D341Med (cell line): ENCODE data around the gene CLBA1.

Experiments
- DNase-seq: peaks from one replicate; pipeline ENCODE4 v3.0.0; 2012; ENCODE audit warnings: low spot score

Gene CLBA1

GRCh38 chr14:104979758-104980610, 5.6 kb upstream of the CLBA1 start:
- DNase-seq = no peak

DNA sequence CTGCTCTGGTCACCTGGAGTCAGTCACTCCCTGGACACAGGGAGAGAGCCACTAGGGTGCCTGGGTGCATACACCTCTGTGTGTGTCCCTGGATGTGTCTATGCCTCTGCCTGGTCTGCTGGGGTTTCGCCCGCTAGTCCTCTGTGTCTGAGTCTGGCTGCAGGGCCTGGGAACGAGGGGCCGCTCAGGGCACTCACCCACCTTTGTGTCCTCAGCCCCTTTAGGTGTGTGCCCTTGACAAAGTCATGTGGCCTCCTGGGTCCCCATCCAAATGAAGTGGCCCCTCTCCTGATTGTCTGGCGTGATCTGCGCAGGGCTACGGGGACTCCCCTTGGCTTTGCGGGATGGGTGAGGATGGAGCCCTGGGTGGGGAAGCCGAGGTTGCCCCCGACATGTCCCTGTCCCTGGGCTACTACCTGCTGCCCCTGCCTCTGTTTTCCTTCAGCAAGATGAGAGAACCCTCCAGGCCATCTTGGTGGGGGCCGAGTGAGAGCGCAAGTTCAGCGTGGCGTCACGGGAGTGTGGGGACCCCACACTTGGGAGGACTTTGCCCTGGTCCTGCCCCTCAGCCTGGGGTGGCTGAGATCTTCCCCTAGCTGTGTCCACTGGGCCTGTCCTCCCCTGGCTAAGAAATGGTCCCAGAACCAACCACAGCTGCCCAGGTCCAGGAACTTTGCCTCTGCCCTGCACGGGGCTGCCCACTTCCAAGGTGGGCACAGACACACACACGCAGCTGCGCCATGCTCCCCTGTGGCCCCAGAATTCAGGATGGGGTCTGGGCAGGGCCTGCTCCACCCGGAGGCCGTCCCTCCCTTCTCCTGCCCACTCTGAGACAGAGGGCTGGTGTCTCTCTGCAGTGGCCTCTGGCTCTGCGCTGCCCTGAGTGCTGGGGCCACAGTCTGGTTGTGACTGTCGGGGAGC, 4.7 kb upstream of the CLBA1 start:
- DNase-seq = no peak

DNA sequence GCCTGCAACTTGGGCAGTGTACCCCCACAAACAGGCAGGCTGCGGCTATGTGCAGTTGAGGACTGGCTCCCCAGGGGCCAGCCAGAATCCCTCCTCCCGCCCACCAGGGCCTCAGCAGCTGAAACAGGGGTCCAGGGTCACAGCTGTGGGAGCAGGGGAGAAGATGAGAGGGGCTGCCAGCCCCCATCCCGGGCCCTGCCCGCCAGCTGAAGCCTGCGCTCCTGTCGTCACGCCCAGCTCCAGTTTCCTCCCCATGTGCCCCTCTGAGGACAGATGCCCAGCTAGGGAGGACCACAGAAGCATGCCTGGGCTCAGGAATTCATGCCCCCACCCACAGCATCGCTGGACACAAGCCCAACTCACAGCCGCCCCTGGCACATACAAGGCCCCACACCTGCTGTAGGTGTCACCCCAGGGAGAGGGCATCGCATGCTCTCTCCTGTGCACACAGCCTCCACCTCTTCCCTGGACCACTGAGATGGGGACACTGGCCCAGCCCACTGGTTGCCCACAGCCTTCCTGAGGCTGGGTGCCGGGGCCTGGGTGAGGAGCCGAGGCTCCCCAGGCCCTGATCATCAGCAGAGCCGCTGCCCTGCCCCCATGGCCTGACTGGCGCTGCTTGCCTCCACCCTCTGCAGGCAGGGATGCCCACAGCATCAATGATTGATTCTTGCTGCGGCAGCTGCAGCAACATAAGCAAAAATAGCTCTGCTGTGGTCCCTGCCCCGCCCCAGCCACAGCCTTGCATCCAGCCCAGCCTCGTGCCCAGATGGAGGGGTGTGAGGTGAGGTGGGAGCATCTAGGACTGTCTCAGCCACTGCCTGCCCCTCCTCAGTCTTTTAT, 3.7 kb upstream of the CLBA1 start:
- DNase-seq = no peak

DNA sequence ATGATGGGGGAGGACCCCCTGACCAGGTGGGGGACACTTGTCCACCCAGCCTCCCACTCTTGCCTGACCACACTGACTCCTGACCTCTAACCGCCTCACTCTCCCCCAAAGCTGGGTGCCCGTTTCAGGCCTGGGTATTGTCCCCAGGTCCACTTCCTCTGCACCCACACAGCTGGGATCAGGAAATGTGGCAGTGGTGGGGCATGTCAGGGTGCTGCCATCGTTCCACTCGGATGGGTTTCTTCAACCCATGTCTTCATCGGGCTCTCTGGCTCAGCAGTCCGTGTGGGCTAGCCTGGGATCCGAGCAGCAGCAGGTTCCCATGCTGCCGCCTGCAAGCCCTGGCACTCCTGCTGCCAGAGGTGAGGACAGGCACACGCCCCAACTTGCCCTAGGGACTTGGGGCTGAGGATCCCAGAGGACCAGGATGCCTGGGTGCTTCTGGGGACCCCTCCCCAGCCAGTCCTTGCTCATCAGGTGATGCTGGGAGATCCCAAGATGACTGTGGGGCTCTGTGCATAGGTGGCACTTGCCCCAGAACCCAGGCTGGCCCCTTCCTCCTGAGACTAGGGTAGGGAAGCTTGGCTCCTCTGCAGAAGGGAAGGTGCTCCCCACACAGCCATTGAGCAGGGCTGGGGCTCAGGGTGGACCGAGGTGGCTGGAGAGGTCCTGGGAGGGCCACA, 2.9 kb upstream of the CLBA1 start:
- no peak for DNase-seq

- DNase-seq = no peak
Observed at GRCh38 chr14:104983231-104983721, 2.3 kb upstream of the CLBA1 start.

DNA sequence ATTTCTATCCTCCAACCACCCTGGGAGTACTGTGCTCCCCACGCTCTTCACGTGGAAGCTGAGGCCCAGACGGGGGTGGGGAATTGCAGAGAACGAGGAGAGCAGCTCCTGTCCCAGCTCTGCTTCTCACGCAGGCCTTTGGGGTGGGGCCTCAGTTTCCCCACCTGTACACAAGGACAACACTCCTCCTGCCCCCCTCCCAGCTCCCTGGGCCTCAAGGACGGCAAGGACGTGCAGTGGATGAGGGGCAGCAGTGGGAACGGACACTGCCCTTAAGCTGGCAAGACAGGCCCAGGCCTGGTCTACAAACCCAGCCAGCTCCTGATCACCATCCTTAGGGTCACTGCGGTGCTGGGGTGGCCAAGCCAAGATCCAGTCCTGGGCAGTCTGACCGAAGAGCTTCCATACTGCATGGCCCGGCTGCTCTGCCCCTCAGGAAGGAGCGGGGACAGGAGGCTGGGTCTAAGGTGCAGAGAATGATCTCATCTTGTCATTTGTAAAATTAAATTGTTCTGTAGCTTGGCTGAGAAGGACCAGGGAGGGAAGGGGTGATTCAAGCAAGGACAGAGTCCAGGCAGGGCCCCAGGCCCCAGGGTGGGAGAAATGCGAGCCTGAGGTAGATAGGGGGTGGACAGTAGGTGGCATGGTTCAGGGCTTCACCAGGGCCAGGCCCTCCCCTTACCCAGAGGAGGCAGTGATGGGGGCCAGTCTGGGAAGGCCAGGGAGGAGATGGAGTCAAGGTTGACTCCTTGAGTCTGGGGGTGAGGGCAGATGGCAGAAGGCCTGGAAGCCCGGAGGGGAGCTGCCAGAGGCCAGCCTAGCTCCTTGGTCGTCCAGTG, 1.3 kb upstream of the CLBA1 start:
- DNase-seq = no peak

DNA sequence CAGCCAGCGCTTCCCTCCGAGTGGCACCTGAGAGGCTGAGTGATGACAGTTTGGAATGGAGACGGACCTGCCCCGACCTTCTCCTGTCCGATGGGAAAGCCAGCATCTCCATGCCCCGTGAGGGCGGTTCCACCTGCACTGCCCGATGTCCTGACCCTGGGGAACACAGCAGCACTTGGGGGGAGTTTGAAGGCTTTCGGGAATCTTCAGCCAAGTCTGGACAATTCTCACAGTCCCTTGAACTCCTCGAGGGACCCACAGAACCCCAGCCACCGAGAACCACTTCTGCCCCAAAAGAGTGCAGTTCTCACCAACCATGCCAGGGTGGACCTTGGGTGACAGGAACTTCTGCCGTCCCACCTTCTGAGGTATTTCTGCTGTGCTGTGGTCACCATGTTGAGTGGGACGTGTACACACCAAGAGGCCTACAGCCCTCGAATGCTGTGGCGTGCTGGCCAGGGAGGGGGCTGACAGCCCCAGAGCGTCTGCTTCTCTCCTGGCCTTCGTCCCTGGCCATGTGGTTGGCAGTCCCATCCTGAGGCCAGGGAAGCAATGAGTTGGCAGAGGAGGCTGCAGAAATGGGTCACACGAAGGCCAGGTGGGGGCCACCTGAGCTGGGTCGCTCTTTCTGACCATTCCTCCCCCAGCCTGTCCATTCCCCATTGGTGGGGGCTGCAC, 1.0 kb downstream of the CLBA1 start:
- no peak for DNase-seq

DNA sequence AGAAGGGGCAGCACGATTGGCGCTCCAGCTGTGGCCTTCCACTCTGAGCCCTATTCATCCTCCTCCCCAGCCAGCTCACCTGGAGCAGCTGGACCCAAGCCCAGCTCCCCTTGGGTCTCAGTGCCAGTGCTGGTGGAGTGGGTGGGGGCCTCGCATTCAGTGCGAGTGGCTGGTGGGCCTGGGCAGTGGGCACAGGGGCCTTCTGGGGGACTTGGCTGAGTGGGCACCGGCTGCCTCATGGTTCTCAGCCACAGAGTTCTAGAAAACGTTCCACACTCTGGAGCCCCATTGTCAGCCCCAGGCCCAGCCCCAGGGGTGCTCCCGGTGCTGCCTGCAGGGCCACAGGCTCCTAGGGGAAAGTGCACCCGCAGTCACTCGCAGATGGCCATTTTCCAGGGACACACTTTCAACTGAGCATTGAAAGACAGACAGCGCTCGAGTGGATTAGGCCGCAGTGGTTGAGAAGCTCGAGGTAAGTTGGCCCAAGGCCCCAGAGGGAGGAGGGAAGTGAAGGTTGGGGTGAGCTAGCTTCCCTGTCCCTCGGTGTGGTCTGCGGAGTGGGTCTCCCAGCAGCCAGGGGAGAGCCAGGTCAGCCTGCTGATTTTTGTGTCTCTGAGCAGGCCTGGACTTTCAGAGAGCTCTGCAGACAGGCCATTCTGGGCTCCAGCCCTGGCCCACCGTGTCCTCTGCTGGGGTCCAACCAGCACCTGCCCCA, 3.8 kb downstream of the CLBA1 start:
- DNase-seq = no peak

DNA sequence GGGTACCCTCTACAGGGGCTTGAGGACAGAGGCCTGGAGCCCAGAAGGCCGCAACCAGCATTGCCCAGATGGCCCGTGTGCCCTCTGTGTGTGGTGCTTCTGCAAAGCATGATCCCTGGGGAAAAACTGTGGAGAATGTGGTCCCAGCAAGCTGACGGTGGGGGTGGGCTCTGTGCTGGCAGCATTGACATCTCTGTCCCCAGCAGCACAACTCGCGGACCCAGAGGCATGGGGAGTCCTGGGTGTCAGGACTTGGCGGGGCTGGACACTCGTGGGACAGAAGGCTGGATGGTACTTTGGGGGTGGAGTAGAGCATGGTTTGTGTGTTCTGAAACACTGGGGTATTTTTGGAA, 4.3 kb downstream of the CLBA1 start:
- no peak for DNase-seq

GRCh38 chr14:104991896-104992230, 6.3 kb downstream of the CLBA1 start:
- no peak for DNase-seq

- DNase-seq = no peak
Observed at GRCh38 chr14:104992501-104992900, 6.9 kb downstream of the CLBA1 start.

DNA sequence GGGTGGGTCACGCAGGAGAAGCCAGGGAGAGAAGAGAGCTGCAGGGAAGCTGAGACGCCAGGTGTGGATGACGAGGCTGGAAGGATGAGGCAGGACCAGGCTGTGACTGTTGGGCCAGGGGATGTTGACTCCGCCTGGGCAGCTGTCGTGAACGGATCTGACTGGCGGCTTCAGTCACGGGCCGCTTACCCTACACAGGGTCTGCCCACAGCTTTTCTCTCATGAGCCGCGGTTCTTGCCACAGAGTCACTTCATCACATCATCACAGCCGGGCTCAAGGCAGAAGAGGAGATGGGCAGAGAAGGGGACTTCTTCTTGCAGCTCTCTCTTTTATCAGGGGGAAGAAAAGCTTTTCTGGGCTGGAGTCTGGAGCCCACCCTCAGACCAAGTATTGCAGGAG, 7.7 kb downstream of the CLBA1 start:
- DNase-seq = no peak

- DNase-seq = no peak
Observed at GRCh38 chr14:104993808-104994591, 8.4 kb downstream of the CLBA1 start.

GRCh38 chr14:104994978-104995377, 9.4 kb downstream of the CLBA1 start:
- no peak for DNase-seq

- no peak for DNase-seq
Observed at GRCh38 chr14:104996032-104996431, 10.4 kb downstream of the CLBA1 start.

DNA sequence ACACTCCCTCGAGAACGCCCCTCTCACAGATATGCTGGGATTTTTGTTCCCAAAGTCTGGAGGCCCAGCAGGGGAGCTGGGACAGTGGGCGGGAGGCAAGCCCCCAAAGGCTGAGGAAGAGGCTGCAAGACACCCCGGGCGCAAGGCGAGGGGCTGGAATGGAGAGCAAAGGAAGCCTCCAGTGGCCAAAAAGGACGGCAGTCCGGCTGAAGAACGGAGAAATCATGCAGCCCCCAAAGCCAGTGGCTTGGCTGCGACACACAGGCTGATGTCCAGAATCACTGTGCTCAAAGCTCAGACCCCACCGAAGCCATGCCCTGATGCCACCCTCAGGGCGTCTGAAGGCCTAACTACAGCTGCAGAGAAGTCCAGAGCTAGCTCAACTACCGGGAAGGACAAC, 10.9 kb downstream of the CLBA1 start:
- DNase-seq = no peak

GRCh38 chr14:104998801-104999200, 13.2 kb downstream of the CLBA1 start:
- DNase-seq = no peak

- no peak for DNase-seq
Observed at GRCh38 chr14:104999361-104999760, 13.8 kb downstream of the CLBA1 start.
